HG02588 (cell line): ENCODE measurements around the gene GPR157.
"Not testable (repeated sequence)": the region's sequence is repeated elsewhere in the genome, so short reads cannot be mapped to it uniquely, and the experiment has no call there.

ENCODE experiments used
- ATAC-seq: cut with Tn5 transposase; IDR thresholded peaks from one replicate; pipeline ENCODE4 v1.9.1; 2021; ENCODE audit warnings: mild to moderate bottlenecking, moderate library complexity; ENCODE audit not compliant: unreplicated experiment

GPR157 gene

GRCh38 chr1:9146156-9146555 lies 17.3 kb upstream of the GPR157 start:
- no peak for ATAC-seq

- ATAC-seq: no peak
These were observed 16.8 kb upstream of the GPR157 start for GRCh38 chr1:9145714-9146113.

GRCh38 chr1:9145021-9145668 lies 16.2 kb upstream of the GPR157 start:
- peak; percentile 50 for ATAC-seq

GRCh38 chr1:9144494-9144893 lies 15.6 kb upstream of the GPR157 start:
- not testable (repeated sequence) for ATAC-seq

DNA sequence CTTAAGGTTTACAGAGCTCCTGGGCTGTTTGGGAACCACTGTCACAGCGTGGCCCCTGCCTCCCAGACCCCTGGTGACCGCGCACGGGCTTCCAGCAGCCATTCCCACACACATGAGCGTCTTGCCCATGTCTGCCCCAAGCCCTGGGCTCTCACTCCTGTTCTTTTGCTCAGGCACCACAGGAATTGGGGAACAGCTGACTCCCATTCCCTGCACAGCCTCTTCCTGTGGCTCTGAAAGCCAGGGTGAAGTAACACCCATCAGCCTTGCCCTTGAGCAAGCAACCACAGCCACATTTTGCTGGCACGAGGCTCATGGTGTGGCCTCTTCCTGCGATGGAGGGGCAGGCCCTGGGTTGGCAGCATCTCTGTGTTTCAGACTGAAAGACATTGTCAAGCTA lies 14.3 kb upstream of the GPR157 start:
- ATAC-seq: no peak

GRCh38 chr1:9139930-9140329 lies 11.0 kb upstream of the GPR157 start:
- ATAC-seq: no peak

- ATAC-seq: no peak
These were observed 8.0 kb upstream of the GPR157 start for GRCh38 chr1:9136932-9137331.

DNA sequence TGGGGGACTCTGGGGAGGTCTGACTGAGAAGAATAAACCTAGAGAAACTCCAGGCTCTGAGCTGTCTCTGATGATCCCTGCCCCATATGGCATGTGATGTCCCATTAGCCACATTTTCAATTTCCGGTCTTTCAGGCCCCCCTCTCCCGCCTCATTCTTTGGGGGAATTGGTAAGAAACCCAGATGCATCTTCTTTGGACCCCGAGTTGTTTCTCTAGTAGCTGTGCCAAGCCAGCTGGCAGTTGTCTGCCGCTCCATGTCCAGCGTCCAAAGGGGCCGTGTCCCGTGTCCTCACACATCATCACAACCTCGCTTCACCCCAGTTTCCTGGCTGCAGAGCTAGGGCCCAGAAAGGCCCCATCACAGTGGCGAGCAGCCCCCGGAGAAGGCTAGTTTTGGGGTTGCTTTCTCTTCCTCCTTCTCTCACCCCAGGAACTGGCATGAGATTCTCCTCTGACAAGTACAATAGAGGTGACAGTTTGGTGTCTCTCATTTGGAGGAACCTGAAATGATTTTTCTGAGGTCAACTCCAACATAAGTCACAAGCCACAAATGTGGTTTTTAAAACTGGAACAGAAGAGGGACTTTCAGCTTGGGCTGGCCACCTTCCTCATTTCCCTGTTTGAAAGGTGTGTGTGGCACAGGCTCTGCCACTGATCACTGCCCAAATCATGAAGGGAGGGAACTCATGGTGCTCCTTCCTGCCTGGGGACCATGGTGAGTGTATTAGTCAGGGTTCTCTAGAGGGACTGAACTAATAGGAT lies 6.4 kb upstream of the GPR157 start:
- no peak for ATAC-seq

DNA sequence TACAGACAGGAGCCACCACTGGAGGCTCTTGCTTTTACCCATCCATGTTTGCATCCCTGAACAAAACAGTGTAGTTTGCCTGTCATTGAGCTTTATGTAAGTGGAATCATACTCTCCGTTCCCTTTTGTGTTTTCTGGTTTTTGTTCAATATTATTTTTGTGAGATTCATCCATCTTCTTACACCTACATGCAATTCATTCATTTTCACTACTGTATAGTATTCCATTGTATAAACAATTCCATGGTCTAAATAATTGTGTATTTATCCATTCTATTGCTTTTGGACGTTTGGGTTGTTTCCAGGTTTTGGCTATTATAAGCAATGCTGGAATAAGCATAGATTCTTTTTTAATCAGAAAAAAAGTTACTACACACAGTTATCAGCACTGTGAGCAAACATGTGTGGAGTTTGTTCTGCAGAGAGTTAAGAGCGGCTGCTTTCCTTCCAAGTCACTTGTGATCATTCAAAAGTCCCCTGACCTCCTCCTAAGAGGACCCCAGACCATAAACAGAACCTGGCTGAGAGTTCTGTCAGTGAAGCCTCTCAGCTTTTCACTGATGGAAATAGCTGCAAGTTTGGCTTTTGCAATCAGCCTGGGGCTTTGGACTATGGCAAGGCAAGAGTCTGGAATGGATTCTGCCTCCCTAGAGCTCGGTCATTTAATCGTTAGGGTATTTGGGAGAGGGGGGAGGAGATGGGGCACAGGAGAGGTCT lies 5.1 kb upstream of the GPR157 start:
- no peak for ATAC-seq

DNA sequence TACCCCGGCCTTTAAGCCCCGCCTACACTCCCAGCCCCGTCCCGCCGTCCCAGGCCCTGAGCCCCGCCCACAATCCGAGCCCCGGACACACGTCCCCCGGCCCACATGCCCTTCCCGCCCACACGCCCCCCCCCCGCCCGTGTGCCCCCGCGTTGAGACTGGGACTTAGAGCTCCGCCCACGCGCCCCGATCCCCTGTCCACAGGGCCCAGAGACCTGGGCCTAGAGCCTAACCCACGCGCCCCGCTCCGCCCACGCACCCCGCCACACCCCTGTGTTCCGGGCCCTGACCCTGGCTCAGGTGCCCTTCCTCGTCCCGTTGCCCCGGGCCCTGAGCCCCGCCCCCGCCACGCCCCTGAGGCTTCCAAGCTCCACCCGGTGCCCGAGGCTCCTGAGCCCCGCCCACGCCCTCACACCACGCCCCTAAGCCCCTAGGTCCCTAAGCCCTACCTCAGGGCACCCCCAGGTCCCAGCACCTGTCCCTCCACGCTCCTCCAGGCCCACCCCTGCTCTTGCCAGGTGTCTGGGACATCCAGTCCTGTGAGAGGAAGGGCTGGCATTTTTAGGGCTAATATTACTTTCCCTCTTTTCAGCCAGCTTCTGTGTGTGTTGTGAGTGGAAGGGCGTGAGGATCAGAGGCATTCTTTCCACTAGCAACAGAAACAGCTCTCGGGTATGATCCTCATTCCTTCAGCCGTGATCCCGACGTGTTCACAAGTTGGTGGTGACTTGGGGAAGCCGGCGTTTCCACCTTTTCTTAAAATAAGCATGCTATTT lies 552 bp upstream of the GPR157 start:
- peak; percentile 71 for ATAC-seq

DNA sequence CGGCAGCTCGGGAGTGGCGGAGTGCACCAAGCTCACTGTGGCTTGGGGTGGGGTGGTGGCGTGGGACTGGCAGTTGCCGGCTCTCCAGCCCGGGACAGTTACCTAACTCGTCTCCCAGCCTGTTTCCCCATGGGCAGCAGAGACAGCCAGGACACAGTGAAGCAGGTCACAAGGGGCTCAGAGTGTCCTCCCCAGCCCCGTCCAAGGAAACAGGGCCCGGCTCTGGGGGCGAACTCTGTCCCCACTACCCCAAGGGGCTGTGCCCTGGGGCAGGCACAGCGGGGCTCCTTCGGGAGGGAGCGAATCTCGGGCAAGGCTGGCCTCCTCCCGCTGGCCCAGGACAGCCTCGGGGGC lies 759 bp downstream of the GPR157 start:
- no peak for ATAC-seq

DNA sequence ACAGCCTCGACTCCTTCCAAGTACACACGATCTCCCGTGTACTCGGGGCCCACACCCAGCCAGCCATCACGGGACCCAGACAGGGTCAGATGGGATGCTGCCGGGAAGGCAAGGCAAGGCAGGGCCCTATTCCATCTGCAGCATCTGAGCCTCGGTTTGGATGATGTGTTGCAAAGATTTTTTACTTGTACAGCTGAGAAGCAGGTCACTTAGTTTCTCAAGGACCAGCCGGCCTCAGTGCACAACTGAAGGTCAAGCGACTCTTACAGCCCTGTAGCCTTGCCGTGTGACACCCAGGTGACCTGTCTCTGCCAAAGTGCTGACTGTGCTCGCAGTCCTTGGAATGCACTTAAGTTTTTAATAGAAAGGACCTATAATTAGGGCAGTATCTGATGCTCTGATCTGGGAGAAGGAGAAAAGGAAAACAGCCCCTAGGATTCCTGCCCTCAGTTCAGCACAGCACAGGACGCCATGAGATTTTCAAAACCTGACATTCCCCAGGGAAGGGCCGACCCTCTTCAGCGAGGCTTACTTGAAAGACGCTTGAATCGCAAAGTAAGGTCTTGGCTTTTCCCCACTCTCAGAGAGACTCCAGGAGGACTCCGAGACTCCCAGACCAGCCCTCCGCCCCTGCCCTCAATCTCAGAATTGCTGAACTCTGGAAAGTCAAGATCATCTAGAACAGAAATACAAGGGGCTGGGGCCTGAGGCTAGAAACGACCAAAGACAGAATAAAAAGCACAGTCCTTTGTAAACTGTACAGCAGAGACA lies 1.3 kb downstream of the GPR157 start:
- ATAC-seq: no peak

DNA sequence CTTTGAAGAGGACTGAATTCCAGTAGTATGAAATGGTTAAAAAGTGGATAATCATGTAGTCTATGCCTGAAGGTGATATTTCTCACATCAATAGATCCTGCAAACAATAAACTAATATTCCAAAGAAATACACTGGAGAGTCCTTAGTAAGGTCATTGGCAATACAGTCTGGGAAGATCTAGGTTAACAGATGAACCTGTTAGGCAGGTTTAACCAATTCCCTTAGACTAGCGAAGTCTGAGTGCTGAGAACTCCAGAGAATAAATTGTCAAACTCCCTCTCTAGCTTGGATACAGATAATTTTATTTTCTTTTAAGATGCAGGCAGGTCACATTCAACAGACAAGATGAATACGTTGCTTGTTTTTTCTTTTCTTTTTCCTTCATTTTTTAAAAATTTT lies 2.4 kb downstream of the GPR157 start:
- no peak for ATAC-seq

GRCh38 chr1:9125847-9126246 lies 3.1 kb downstream of the GPR157 start:
- ATAC-seq: not testable (repeated sequence)

DNA sequence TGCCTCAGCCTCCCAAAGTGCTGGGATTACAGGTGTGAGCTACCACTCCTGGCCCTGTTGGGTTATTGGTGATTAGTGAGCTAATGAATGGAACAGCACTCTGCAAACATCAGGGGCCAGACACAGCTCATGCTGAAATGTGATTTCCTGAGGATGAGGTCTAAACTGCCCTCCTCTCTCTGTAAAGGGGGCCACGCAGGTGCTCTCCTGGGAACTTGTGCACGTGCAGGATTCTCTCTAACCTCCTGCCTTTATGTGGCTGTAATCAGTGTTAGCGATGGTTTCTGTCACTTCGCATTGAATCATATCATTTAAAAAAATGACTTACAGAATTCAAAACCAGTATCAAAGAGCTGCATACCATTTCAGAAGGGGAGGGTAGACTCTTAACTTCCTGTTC lies 3.6 kb downstream of the GPR157 start:
- no peak for ATAC-seq

GRCh38 chr1:9124389-9124788 lies 4.5 kb downstream of the GPR157 start:
- not testable (repeated sequence) for ATAC-seq

GRCh38 chr1:9123665-9124064 lies 5.2 kb downstream of the GPR157 start:
- ATAC-seq: not testable (repeated sequence)

GRCh38 chr1:9121496-9122409 lies 7.1 kb downstream of the GPR157 start:
- ATAC-seq: peak; percentile 48

DNA sequence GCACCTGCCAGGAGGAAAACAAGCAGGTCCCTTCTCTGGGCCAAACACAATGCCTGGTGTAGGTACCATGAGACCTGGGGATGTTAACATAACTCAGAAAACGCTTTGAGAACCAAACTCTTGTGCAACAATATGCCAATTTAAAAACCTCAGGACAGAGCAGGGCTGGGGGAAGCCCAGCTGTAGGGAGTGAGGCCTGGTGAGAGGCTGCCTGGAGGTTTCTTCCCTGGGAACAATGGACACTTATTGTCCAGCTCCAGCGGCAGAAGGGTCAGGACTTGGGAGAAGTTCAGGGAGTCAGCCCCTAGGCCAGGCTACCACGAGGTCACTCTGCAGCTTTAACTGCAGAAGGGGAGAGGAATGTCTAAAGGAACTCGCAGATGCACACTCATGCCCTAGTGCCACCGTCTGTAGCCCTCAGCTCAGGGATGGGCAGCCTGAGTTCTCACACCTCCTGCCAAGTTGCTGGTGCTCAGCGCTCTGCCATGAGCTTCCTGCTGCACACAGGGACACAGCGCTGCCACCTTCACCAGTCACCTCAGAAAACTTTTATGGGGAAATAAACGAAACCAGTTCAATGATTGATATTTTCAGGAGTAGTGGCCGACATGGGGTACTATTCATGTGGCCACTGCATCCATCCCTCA lies 8.5 kb downstream of the GPR157 start:
- ATAC-seq: no peak
